ENCODE results near the gene SULT1B1. TPM values are rescaled to one million over a fixed set of nuclear protein-coding genes. Genes with fewer than 3 reads are reported as not detected.

Gene SULT1B1
- total and polyA plus RNA-seq, 2 of the 8 experiments (the other 6 are each of a cell fraction or from before 2014, with no cell fraction given), result not detected

DNA sequence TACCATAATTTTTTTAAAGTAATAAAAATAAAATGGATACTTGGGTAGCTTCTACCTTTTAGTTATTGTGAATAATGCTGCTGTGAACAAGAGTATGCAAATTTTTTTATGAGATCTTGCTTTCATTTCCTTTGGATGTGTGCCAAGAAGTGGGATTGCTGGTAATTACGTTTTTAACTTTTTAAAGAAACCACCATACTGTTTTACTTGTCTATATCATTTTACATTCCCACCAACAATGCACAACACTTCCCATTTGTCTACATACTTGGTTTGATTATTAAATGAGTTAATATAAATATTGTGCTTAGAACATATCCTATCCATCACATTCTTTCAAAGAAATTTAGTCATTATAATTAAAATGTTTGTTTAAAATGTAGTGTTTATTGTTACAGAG lies 3.9 kb upstream of the SULT1B1 start:
- CTCF ChIA-PET (ENCODE audit: partially characterized antibody), result interaction anchor here (1.4 kb wide), 1 partner anchor 11 kb away, joined by 3 read pairs; no protein-coding TSS in a partner anchor
- H3K56ac ChIP-seq (replicated peaks; ENCODE audit: insufficient read length, low read depth, low read length), result no peak overlapping the region
- TF ChIP-seq YY1 (IDR thresholded peaks at IDR 0.05; ENCODE audit: low read depth, low read length), result no peak
- no peak for TF ChIP-seq CEBPB (IDR thresholded peaks at IDR 0.05; ENCODE audit: low read depth, low read length)
- TF ChIP-seq EGR1 (IDR thresholded peaks at IDR 0.05; ENCODE audit: borderline replicate concordance, low read depth, low read length), result no peak
- TF ChIP-seq TBP (IDR thresholded peaks at IDR 0.05; ENCODE audit: low read depth, low read length), result no peak
- no peak for TF ChIP-seq USF2 (IDR thresholded peaks at IDR 0.05; ENCODE audit: low read length)
- TF ChIP-seq SIX5 (IDR thresholded peaks at IDR 0.05; ENCODE audit: low read depth, low read length), result no peak
- TF ChIP-seq RXRA (IDR thresholded peaks at IDR 0.05; ENCODE audit: insufficient read depth, low read depth, low read length), result no peak
- no peak for TF ChIP-seq NRF1 (IDR thresholded peaks at IDR 0.05; ENCODE audit: low read depth, low read length)
- no peak for TF ChIP-seq SAP30 (IDR thresholded peaks at IDR 0.05; ENCODE audit: insufficient read depth, insufficient replicate concordance, low read length)
- no peak for TF ChIP-seq TAF7 (optimal IDR thresholded peaks at IDR 0.05; ENCODE audit: borderline replicate concordance, low read depth, low read length)
- no peak for TF ChIP-seq ATF2 (IDR thresholded peaks at IDR 0.05; ENCODE audit: low read length)
- no peak for TF ChIP-seq RFX5 (IDR thresholded peaks at IDR 0.05; ENCODE audit: borderline replicate concordance, low read depth, low read length)
- TF ChIP-seq SIRT6 (IDR thresholded peaks at IDR 0.05; ENCODE audit: low read length), result no peak

More for the DNA sequence above, 3.9 kb upstream of the SULT1B1 start:
- Histone ChIP-seq H2BK5ac (ENCODE audit: low read depth, low read length) (no peak overlapping the region), H3K4me3 (ENCODE audit: extremely low read depth in 1 of 4, insufficient read depth in 2 of 4, low read depth in 3 of 4, low read length in 4 of 4) (no peak overlapping the region), H4K8ac (ENCODE audit: extremely low read depth, insufficient read depth, low read length) (no peak overlapping the region), H3K79me1 (ENCODE audit: low read depth, low read length) (no peaks in the 10 kb centered on the region), H3K36me3 (ENCODE audit: control insufficient read depth in 2 of 4, insufficient read depth in 4 of 4, low read length in 3 of 4) (no peaks in the 10 kb centered on the region), H3K18ac (ENCODE audit: extremely low read depth, low read length) (no peak overlapping the region), H3K4me1 (replicated peaks in 1 of 4; ENCODE audit: control insufficient read depth in 3 of 4, insufficient read depth in 4 of 4, low read length in 3 of 4) (no peaks in the 10 kb centered on the region; a peak in 1 of 7 replicates), H3K23me2 (ENCODE audit: low read depth, low read length) (no peaks in the 10 kb centered on the region), H3K27me3 (replicated peaks in 1 of 4; ENCODE audit: control insufficient read depth in 3 of 4, extremely low read depth in 1 of 4, insufficient read depth in 3 of 4, low read length in 3 of 4) (no peaks in the 10 kb centered on the region), H2BK20ac (ENCODE audit: low read length) (no peak overlapping the region), H3K23ac (ENCODE audit: insufficient read length) (no peak overlapping the region), H3K9ac (replicated peaks in 1 of 4; ENCODE audit: extremely low read depth in 1 of 4, low read depth in 3 of 4, low read length in 3 of 4) (no peak overlapping the region), H4K20me1 (replicated peaks in 1 of 2; ENCODE audit: control insufficient read depth in 1 of 2, insufficient read depth in 2 of 2, low read length in 2 of 2) (no peaks in the 10 kb centered on the region), H3K27ac (ENCODE audit: low read depth, low read length) (no peak overlapping the region), H3K9me3 (ENCODE audit: insufficient read depth in 2 of 2, low read depth in 1 of 2, low read length in 1 of 2) (no peaks in the 10 kb centered on the region), H4K5ac (ENCODE audit: insufficient read length, low read depth, low read length) (no peak overlapping the region), H2BK120ac (replicated peaks; ENCODE audit: low read depth, low read length) (no peak overlapping the region), H2AK5ac (ENCODE audit: low read depth, low read length) (no peak overlapping the region), H2BK15ac (ENCODE audit: low read length) (no peak overlapping the region), H3K4me2 (ENCODE audit: insufficient read depth in 1 of 2, low read depth in 2 of 2, low read length in 2 of 2) (no peak overlapping the region), H2AFZ (ENCODE audit: low read length) (no peak overlapping the region), H2BK12ac (ENCODE audit: low read depth, low read length) (no peak overlapping the region), H4K91ac (replicated peaks; ENCODE audit: insufficient read length, low read length) (no peak overlapping the region), H3K79me2 (ENCODE audit: control insufficient read depth in 1 of 2, insufficient read depth in 2 of 2, low read length in 2 of 2) (no peaks in the 10 kb centered on the region), H3K4ac (replicated peaks; ENCODE audit: insufficient read length, low read depth, low read length) (no peak overlapping the region), H3K14ac (ENCODE audit: insufficient read length) (no peak overlapping the region)
- no peak for DNase-seq (ENCODE audit: low read depth in 1 of 2, low spot score in 2 of 2)
- POLR2A ChIA-PET (ENCODE audit: partially characterized antibody), result no interaction called here
- WGBS, 2 experiments (ENCODE audit: extremely low coverage in 1 of 2, insufficient coverage in 1 of 2, insufficient read length in 1 of 2, insufficient replicate concordance in 2 of 2, low coverage in 1 of 2, low lambda C conversion rate in 2 of 2, missing lambda C conversion rate in 1 of 2), result 89% methylated on average over 1 of the region's 1 CpG; no CpG with 5 or more reads in 1 of the 2 experiments
- no peak for FAIRE-seq
